GM19468 (cell line): ENCODE results near the gene LHX5.

Experiments used
- ATAC-seq: cut with Tn5 transposase; IDR thresholded peaks from one replicate; pipeline ENCODE4 v1.9.1; 2021; ENCODE audit warnings: mild to moderate bottlenecking, moderate library complexity, moderate number of reproducible peaks; ENCODE audit not compliant: unreplicated experiment; ENCODE audit errors: extremely low read depth

LHX5 gene

GRCh38 chr12:113420996-113421595, 50.6 kb downstream of the LHX5 start:
- ATAC-seq = no peak

GRCh38 chr12:113418213-113418879, 53.3 kb downstream of the LHX5 start:
- ATAC-seq = no peak

- no peak for ATAC-seq
Observed at GRCh38 chr12:113416091-113416754, 55.4 kb downstream of the LHX5 start.

GRCh38 chr12:113414519-113415038, 57.1 kb downstream of the LHX5 start:
- ATAC-seq = no peak

- no peak for ATAC-seq
Observed at GRCh38 chr12:113413488-113413939, 58.2 kb downstream of the LHX5 start.
